Neutrophil (primary cell): ENCODE results near the gene DSCAML1.

Experiments
- H3K27ac ChIP-seq: fragments of 200-600 bp; sonication (generic); 2 replicates; pipeline ENCODE4 v1.5.1; 2016; ENCODE audit warnings: mild to moderate bottlenecking, moderate library complexity
- H3K27me3 ChIP-seq: fragments of 200-600 bp; sonication (generic); 2 replicates; pipeline ENCODE4 v1.6.0; 2016; ENCODE audit warnings: mild to moderate bottlenecking
- H3K36me3 ChIP-seq: fragments of 200-600 bp; sonication (generic); 2 replicates; pipeline ENCODE4 v1.5.1; 2017
- H3K4me1 ChIP-seq, 2 experiments: fragments of 200-600 bp in 1 of 2; sonication (generic) in 1 of 2; 1 replicate in 1 of 2; 2 replicates in 1 of 2; pipeline versions ENCODE4 v1.5.1 to v1.6.1; 2013 to 2016; ENCODE audit warnings: low read depth in 1 of 2, low read length in 1 of 2, mild to moderate bottlenecking in 1 of 2, moderate library complexity in 1 of 2; ENCODE audit not compliant: control insufficient read depth in 1 of 2, insufficient read depth in 1 of 2
- H3K4me3 ChIP-seq, 2 experiments: fragments of 200-600 bp in 1 of 2; sonication (generic) in 1 of 2; 1 replicate in 1 of 2; 2 replicates in 1 of 2; pipeline ENCODE4 v1.5.1; 2013 to 2016; ENCODE audit warnings: low read depth in 1 of 2, low read length in 1 of 2, mild to moderate bottlenecking in 1 of 2, moderate library complexity in 1 of 2
- H3K9me3 ChIP-seq: fragments of 200-600 bp; sonication (generic); 2 replicates; pipeline ENCODE4 v1.5.1; 2016
- CTCF ChIP-seq: fragments of 200-600 bp; sonication (generic); IDR thresholded peaks from 2 replicates; pipeline ENCODE4 v1.5.1; 2016; ENCODE audit warnings: antibody characterized with exemption

The DSCAML1 gene

DNA sequence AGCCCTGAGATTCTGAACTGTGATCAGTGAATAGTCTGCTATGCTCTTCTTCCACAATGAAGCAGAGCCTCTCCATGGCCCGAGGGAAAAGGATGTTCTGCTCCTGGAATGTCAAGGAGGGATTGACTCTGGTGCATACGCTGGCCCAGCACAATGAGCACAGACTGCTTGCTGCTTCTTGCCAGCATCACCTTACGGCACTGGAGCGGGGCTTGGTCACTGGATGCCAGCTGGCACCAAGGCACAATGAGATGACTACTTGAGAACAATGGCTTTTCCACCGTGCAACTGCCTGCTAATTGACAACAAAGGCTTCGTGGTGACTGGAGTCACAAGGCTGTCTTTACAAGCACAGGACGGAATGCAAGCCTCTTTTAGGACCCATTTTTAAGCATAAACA lies 139.2 kb downstream of the DSCAML1 start:
- no peak for TF ChIP-seq CTCF
- no peaks in the 10 kb centered on the region for H3K9me3 ChIP-seq

GRCh38 chr11:117654281-117655255 lies 142.4 kb downstream of the DSCAML1 start:
- Histone ChIP-seq H3K27ac (no peak overlapping the region), H3K27me3 (peaks cover 5% of the 10 kb centered on the region), H3K9me3 (no peaks in the 10 kb centered on the region), H3K4me3 (no peak overlapping the region), H3K4me1 (no peaks in the 10 kb centered on the region), H3K36me3 (no peaks in the 10 kb centered on the region)
- no peak for TF ChIP-seq CTCF

More for the DNA sequence above, 139.2 kb downstream of the DSCAML1 start:
- H3K27me3 ChIP-seq: peaks cover 6% of the 10 kb centered on the region
- no peak overlapping the region for H3K4me3 ChIP-seq
- no peaks in the 10 kb centered on the region for H3K36me3 ChIP-seq
- no peaks in the 10 kb centered on the region for H3K4me1 ChIP-seq
- H3K27ac ChIP-seq: no peak overlapping the region

DNA sequence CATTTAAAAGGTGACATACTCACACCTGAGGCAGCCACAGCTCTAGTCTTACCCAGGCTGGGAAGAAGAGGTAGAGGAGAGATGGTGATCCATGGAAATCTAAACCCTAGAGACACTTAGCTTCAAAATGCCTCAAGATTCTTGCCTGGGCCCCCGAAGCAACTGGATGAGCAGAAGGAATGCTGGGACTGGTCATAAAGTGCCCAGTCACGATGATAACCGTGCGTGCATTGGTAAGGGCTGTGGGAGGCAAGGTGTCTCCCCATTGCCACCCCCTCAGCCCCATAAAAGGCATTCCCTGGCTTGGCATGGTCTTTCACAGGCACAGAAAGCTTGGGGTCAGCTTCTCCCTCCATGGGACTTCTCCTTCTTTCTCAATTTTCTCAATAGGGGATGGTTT lies 144.5 kb downstream of the DSCAML1 start:
- H3K27ac ChIP-seq: no peak overlapping the region
- TF ChIP-seq CTCF: no peak
- no peak overlapping the region for H3K4me3 ChIP-seq
- no peaks in the 10 kb centered on the region for H3K27me3 ChIP-seq
- no peaks in the 10 kb centered on the region for H3K36me3 ChIP-seq
- H3K4me1 ChIP-seq: no peaks in the 10 kb centered on the region
- no peaks in the 10 kb centered on the region for H3K9me3 ChIP-seq

- H3K27me3 ChIP-seq: no peaks in the 10 kb centered on the region
- no peaks in the 10 kb centered on the region for H3K9me3 ChIP-seq
- no peak for TF ChIP-seq CTCF
- no peaks in the 10 kb centered on the region for H3K4me1 ChIP-seq
- H3K27ac ChIP-seq: no peak overlapping the region
- no peak overlapping the region for H3K4me3 ChIP-seq
- H3K36me3 ChIP-seq: no peaks in the 10 kb centered on the region
Observed at GRCh38 chr11:117649296-117650055, 147.5 kb downstream of the DSCAML1 start.

DNA sequence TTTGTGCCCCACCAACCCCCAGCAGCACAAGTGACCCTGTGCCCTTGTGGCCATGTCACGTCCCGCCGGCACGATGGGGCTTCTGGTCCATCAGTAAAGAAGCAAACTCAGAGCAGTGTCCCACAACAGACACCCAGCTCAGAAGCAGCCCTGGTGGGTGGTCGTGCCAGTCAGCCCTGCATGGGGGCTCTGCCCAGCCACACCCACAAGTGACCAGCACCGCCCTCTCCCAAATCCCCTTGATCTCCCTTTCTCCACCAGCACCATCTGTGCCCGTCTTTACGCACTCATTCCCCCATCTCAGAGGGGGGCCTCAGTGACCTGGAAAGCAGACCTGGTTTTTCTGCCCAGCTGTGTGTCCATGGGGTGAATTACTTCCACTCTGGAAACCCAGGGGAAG lies 149.1 kb downstream of the DSCAML1 start:
- Histone ChIP-seq H3K4me3 (no peak overlapping the region), H3K9me3 (no peaks in the 10 kb centered on the region), H3K27me3 (no peaks in the 10 kb centered on the region), H3K36me3 (no peaks in the 10 kb centered on the region), H3K27ac (no peak overlapping the region), H3K4me1 (no peaks in the 10 kb centered on the region)
- no peak for TF ChIP-seq CTCF
